T-cell (primary cell): ENCODE results near the gene LMAN1. TPM values are rescaled to one million over a fixed set of nuclear protein-coding genes. Genes with fewer than 3 reads are reported as not detected.

Experiments used
- ATAC-seq, 4 experiments: fragments of 200-7000 bp in 3 of 4; fragments of 150-1000 bp in 1 of 4; cut with Tn5 transposase; replicated peaks in 1 of 4; 1 replicate in 3 of 4; 2 replicates in 1 of 4; pipeline ENCODE4 v1.10.0; 2021; ENCODE audit warnings: moderate library complexity in 3 of 4, mild to moderate bottlenecking in 2 of 4, moderate number of reproducible peaks in 1 of 4
- CTCF ChIA-PET, 2 donors: fragments of 300-600 bp; sonication (Branson Sonifier 250); formaldehyde crosslinking; loops; one replicate each; lab custom pipeline; 2022; ENCODE audit warnings: antibody characterized with exemption in 2 of 2; lab: Charles Lee
- POLR2A ChIA-PET, 2 donors: fragments of 300-600 bp; sonication (Branson Sonifier 250); formaldehyde crosslinking; loops; one replicate each; lab custom pipeline; 2022; ENCODE audit warnings: antibody characterized with exemption in 2 of 2; lab: Charles Lee
- DNase-seq, 35 experiments: peaks; one replicate each; pipeline versions ENCODE4 v3.0.0 to v3.0.0-alpha.2; 2013 to 2023
- H3K27ac ChIP-seq: one replicate; pipeline ENCODE4 v1.5.1; 2013; ENCODE audit warnings: low read length
- H3K27me3 ChIP-seq, 2 experiments: replicated peaks in 1 of 2; 1 replicate in 1 of 2; 2 replicates in 1 of 2; pipeline versions ENCODE4 v1.6.1 to v1.7.0; 2013; ENCODE audit warnings: low read length in 1 of 2, mixed read lengths in 1 of 2; ENCODE audit not compliant: control insufficient read depth in 2 of 2, insufficient read depth in 2 of 2; ENCODE audit errors: extremely low read depth in 1 of 2
- H3K36me3 ChIP-seq, 2 donors: 1 replicate in 1 of 2; 2 replicates in 1 of 2; pipeline versions ENCODE4 v1.6.1 to v1.7.0; 2013; ENCODE audit warnings: low read length in 1 of 2; ENCODE audit not compliant: control insufficient read depth in 2 of 2, insufficient read depth in 1 of 2; ENCODE audit errors: extremely low read depth in 1 of 2
- H3K4me1 ChIP-seq, 2 experiments: 1 replicate in 1 of 2; 2 replicates in 1 of 2; pipeline versions ENCODE4 v1.6.1 to v1.7.0; 2013; ENCODE audit warnings: low read length in 2 of 2, mixed read lengths in 1 of 2; ENCODE audit not compliant: insufficient read depth in 2 of 2, control insufficient read depth in 1 of 2; ENCODE audit errors: extremely low read depth in 1 of 2
- H3K4me3 ChIP-seq, 2 donors: 1 replicate in 1 of 2; 2 replicates in 1 of 2; pipeline versions ENCODE4 v1.5.1 to v1.7.0; 2013; ENCODE audit warnings: mild to moderate bottlenecking in 2 of 2, low read length in 1 of 2, moderate library complexity in 1 of 2; ENCODE audit not compliant: control insufficient read depth in 1 of 2; ENCODE audit errors: extremely low read depth in 1 of 2
- H3K9me3 ChIP-seq: 2 replicates; pipeline ENCODE4 v1.7.0; 2013
- H3K27ac Mint-ChIP-seq, 2 donors: one replicate each; pipeline ENCODE4 v1.8.0; 2020 to 2021; ENCODE audit warnings: mild to moderate bottlenecking in 2 of 2, mixed read lengths in 2 of 2
- H3K27me3 Mint-ChIP-seq, 2 donors: one replicate each; pipeline ENCODE4 v1.8.0; 2021 to 2022; ENCODE audit warnings: mixed read lengths in 2 of 2
- H3K36me3 Mint-ChIP-seq: one replicate; pipeline ENCODE4 v1.8.0; 2021; ENCODE audit warnings: mixed read lengths
- H3K4me1 Mint-ChIP-seq, 3 donors: one replicate each; pipeline ENCODE4 v1.8.0; 2020 to 2022; ENCODE audit warnings: mixed read lengths in 3 of 3, mild to moderate bottlenecking in 1 of 3
- H3K4me3 Mint-ChIP-seq, 3 donors: one replicate each; pipeline ENCODE4 v1.8.0; 2020 to 2022; ENCODE audit warnings: mild to moderate bottlenecking in 3 of 3, mixed read lengths in 3 of 3, moderate library complexity in 3 of 3
- H3K9me3 Mint-ChIP-seq, 3 donors: one replicate each; pipeline ENCODE4 v1.8.0; 2020 to 2022; ENCODE audit warnings: mixed read lengths in 3 of 3
- WGBS: methylation state at CpG from one replicate; pipeline ENCODE4 v1.1.5; 2013; ENCODE audit warnings: missing lambda C conversion rate; ENCODE audit not compliant: insufficient coverage; 5-methylcytosine and 5-hydroxymethylcytosine counted together
- total RNA-seq, 35 experiments: library from RNA in 6 of 35; stranded (reverse) in 6 of 35; fragments of 120-200 nt in 1 of 35; gene quantifications; one replicate each; pipeline versions ENCODE4 v1.2.1 to v1.2.4 and lab custom pipeline; 2013 to 2026

LMAN1 gene
- total RNA-seq, 5 donors from 2014 or later (not counting 1 experiment from before 2014, with no cell fraction given) = 34.4 to 52.5 (median 48.3) TPM

DNA sequence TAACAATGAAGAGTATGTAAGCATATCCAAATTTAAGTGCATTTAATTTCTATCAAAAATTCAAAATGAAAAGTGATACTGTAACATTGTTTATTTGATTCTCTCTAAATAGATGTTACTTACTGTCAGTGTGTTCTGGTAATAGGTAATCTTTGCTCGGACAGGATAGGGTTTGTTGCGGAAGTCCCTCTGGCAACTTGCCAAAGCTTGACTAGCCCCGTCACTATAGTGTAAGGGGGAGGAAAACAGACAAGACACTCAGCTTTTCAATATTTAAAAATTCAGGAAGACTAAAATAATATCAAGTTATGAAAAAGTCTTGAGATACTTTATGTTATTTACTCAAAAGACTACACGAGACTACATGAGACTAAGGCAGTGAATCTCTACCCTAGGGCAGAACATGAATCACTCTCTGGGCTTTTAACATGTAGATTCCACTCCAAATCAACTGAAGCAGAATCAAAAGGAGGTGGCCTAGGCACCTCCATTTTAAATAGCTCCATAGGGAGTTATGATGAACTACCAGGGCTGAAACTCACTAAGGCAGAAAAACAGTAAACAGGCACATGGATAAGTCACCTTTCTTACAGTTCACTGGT lies 5.9 kb downstream of the LMAN1 start:
- no peaks in the 10 kb centered on the region for H3K9me3 ChIP-seq
- H3K27ac ChIP-seq = no peak overlapping the region
- H3K4me3 ChIP-seq = no peak overlapping the region
- no peak overlapping the region for H3K27ac Mint-ChIP-seq
- H3K36me3 ChIP-seq = peaks cover 5 to 51% of the 10 kb centered on the region in 2 donors
- peaks cover 30 to 40% (median 34%) of the 10 kb centered on the region in 3 donors for H3K4me1 Mint-ChIP-seq
- no peaks in the 10 kb centered on the region for H3K27me3 Mint-ChIP-seq
- peaks cover 3 to 9% of the 10 kb centered on the region in 2 experiments for H3K4me1 ChIP-seq
- DNase-seq (no peak), ATAC-seq (no peak)
- peaks cover 54% of the 10 kb centered on the region for H3K36me3 Mint-ChIP-seq
- no peak overlapping the region for H3K4me3 Mint-ChIP-seq
- WGBS = no CpG with 5 or more reads among the region's 4 CpGs
- ChIA-PET POLR2A (no interaction called here), CTCF (interaction anchor here in 1 of 2 donors (1.1 kb wide), 1 partner anchor 19 kb away, joined by 3 read pairs; no protein-coding TSS in a partner anchor)
- no peaks in the 10 kb centered on the region for H3K9me3 Mint-ChIP-seq
- no peaks in the 10 kb centered on the region for H3K27me3 ChIP-seq

DNA sequence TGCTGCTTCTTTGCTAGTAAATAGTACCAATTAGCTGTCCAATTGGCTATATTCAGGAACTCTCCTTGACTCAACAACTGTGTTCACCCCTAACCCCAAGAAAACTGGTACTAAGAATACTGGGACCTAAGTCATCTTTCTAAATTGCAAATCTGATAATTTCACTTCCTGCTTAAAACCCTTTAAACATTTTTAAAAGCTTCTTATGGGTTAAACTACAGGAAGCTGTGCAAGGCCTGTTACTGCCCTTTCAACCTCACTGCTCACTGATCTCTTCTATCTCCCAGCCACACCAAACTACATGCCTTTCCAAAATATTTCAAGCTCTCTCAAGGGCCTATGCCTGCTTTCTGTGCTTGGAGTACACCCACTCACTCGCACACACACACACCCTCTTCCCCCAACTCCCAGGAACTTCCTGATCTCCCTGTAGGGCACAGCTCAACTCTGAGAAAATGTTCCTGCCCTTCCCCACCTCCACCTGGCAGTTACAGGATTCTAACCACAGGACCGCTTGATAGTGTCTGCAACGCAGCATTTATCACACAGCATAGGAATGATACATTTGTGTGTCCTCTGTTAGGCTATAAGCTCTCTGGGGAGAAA lies 6.7 kb downstream of the LMAN1 start:
- no peaks in the 10 kb centered on the region for H3K9me3 Mint-ChIP-seq
- H3K4me1 ChIP-seq = peaks cover 3 to 4% of the 10 kb centered on the region in 2 experiments
- H3K4me3 Mint-ChIP-seq = no peak overlapping the region
- POLR2A ChIA-PET = no interaction called here
- H3K27me3 ChIP-seq = no peaks in the 10 kb centered on the region
- 67% methylated on average over 1 of the region's 3 CpGs for WGBS
- H3K27ac ChIP-seq = no peak overlapping the region
- DNase-seq = no peak
- H3K9me3 ChIP-seq = no peaks in the 10 kb centered on the region
- no peaks in the 10 kb centered on the region for H3K27me3 Mint-ChIP-seq
- peak overlapping the region in 1 of 2 donors; percentile 33 for H3K27ac Mint-ChIP-seq
- peaks cover 60% of the 10 kb centered on the region for H3K36me3 Mint-ChIP-seq
- CTCF ChIA-PET = interaction anchor here in 1 of 2 donors (1.1 kb wide), 1 partner anchor 18 kb away, joined by 3 read pairs; no protein-coding TSS in a partner anchor
- peaks cover 5 to 59% of the 10 kb centered on the region in 2 donors for H3K36me3 ChIP-seq
- peaks cover 23 to 32% (median 27%) of the 10 kb centered on the region in 3 donors for H3K4me1 Mint-ChIP-seq
- ATAC-seq = no peak
- no peak overlapping the region for H3K4me3 ChIP-seq

DNA sequence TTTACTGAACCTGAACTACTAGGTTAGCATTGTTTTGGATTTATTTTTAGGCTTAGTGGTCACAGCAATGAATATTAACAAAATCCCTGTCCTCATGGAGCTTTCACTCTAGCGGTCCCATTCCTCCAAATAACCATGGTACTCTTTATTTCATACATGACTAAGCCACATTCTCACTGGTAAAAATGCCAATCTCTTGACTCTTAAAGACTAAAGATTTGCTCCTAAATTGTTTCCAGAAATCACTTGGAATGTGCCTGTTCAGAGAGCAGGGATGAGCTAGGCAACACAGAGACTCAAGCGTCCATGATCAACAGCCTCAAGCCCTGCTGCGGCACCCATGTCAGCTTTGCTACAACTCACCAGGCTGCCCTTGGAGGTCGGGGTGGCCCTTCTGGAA lies 13.5 kb downstream of the LMAN1 start:
- Mint-ChIP-seq H3K27ac (no peak overlapping the region), H3K36me3 (peaks cover 81% of the 10 kb centered on the region), H3K9me3 (peaks cover 15 to 27% (median 23%) of the 10 kb centered on the region in 3 donors), H3K4me1 (peaks cover 27 to 41% (median 39%) of the 10 kb centered on the region in 3 donors), H3K4me3 (no peak overlapping the region), H3K27me3 (no peaks in the 10 kb centered on the region)
- peaks cover 0 to 47% of the 10 kb centered on the region in 2 donors for H3K36me3 ChIP-seq
- peaks cover 7% of the 10 kb centered on the region for H3K9me3 ChIP-seq
- H3K4me1 ChIP-seq = no peaks in the 10 kb centered on the region
- no peak for ATAC-seq
- H3K27me3 ChIP-seq = no peaks in the 10 kb centered on the region
- ChIA-PET POLR2A (interaction anchor here in 1 of 2 donors (1.0 kb wide), 1 partner anchor 16 kb away, joined by 4 read pairs; no protein-coding TSS in a partner anchor), CTCF (no interaction called here)
- no peak overlapping the region for H3K27ac ChIP-seq
- 100% methylated on average over 3 of the region's 4 CpGs for WGBS
- DNase-seq = no peak
- no peak overlapping the region for H3K4me3 ChIP-seq

DNA sequence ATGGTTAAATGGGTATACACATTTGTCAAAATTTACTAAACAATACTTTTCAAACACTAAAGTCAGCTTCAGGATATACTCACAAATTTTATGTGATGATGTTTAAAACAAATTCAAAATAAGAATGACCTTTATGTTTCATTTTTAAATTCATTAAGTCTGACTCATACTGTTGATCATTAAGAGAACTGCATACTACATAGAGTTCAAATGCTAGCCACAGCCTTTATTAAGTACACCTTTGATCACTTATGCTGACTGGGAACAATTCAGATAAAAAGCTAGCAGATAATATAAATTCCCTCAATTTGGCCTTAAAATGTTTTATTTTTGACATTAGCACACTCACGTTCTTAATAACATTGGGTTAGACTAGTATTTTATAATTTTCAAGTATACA lies 14.1 kb downstream of the LMAN1 start:
- H3K9me3 Mint-ChIP-seq = peaks cover 15 to 33% (median 24%) of the 10 kb centered on the region in 3 donors
- H3K27me3 Mint-ChIP-seq = no peaks in the 10 kb centered on the region
- Histone ChIP-seq H3K27me3 (no peaks in the 10 kb centered on the region), H3K4me3 (no peak overlapping the region), H3K36me3 (peaks cover 2 to 48% of the 10 kb centered on the region in 2 donors), H3K4me1 (no peaks in the 10 kb centered on the region), H3K9me3 (peaks cover 7% of the 10 kb centered on the region), H3K27ac (no peak overlapping the region)
- ATAC-seq = no peak
- no peak overlapping the region for H3K4me3 Mint-ChIP-seq
- peaks cover 86% of the 10 kb centered on the region for H3K36me3 Mint-ChIP-seq
- WGBS = no CpG with 5 or more reads among the region's 1 CpG
- POLR2A ChIA-PET = interaction anchor here in 1 of 2 donors (1.0 kb wide), 1 partner anchor 16 kb away, joined by 4 read pairs; no protein-coding TSS in a partner anchor
- DNase-seq = no peak
- no peak overlapping the region for H3K27ac Mint-ChIP-seq
- peaks cover 27 to 41% (median 39%) of the 10 kb centered on the region in 3 donors for H3K4me1 Mint-ChIP-seq
- CTCF ChIA-PET = no interaction called here

DNA sequence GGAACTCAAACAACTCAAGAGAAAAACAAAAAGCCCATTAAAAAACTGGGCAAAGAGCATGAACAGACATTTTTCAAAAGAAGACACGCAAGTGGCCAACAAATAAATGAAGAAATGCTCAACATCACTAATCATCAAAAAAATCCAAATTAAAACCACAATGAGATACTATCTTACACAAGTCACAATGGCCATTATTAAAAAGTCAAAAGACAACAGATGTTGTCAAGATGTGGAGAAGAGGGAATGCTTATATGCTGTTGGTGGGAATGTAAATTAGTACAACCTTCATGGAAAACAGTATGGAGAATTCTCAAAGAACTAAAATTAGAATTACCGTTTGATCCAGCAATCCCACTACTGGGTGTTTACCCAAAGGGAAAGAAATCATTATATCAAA lies 15.1 kb downstream of the LMAN1 start:
- Mint-ChIP-seq H3K27me3 (no peaks in the 10 kb centered on the region), H3K4me3 (no peak overlapping the region), H3K9me3 (peaks cover 15 to 33% (median 24%) of the 10 kb centered on the region in 3 donors), H3K27ac (no peak overlapping the region), H3K4me1 (peaks cover 27 to 41% (median 39%) of the 10 kb centered on the region in 3 donors), H3K36me3 (peaks cover 84% of the 10 kb centered on the region)
- Histone ChIP-seq H3K4me3 (no peak overlapping the region), H3K27me3 (no peaks in the 10 kb centered on the region), H3K27ac (no peak overlapping the region), H3K36me3 (peaks cover 11 to 51% of the 10 kb centered on the region in 2 donors), H3K9me3 (peaks cover 7% of the 10 kb centered on the region), H3K4me1 (no peaks in the 10 kb centered on the region)
- WGBS = 100% methylated on average over 1 of the region's 2 CpGs
- ChIA-PET POLR2A (interaction anchor here (0.6 to 1.2 kb wide), 2 partner anchors 12 to 40 kb away, joined by 3 to 5 read pairs; no protein-coding TSS in a partner anchor), CTCF (no interaction called here)
- ATAC-seq (no peak), DNase-seq (no peak)

DNA sequence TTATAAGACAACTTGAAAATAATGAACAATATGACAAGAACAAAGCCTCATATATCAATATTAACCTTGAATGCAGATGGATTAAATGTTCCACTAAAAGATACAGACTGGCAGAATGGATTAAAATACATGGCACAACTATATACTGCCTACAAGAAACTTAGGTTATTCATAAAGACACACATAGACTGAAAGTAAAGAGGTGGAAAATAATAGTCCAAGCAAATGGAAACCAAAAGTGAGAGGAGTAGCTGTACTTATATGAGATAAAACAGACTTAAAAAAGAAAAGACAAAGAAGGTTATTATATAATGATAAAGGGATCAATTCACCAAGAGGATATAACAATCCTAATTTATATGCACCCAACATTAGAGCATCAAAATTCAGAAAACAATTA lies 18.2 kb downstream of the LMAN1 start:
- Mint-ChIP-seq H3K4me3 (no peak overlapping the region), H3K9me3 (peaks cover 15 to 33% (median 24%) of the 10 kb centered on the region in 3 donors), H3K4me1 (peaks cover 27 to 41% (median 39%) of the 10 kb centered on the region in 3 donors), H3K36me3 (peaks cover 93% of the 10 kb centered on the region), H3K27ac (no peak overlapping the region), H3K27me3 (no peaks in the 10 kb centered on the region)
- POLR2A ChIA-PET = interaction anchor here in 1 of 2 donors (0.6 kb wide), 1 partner anchor 23 kb away, joined by 4 read pairs; no protein-coding TSS in a partner anchor
- H3K4me3 ChIP-seq = no peak overlapping the region
- no peaks in the 10 kb centered on the region for H3K4me1 ChIP-seq
- H3K9me3 ChIP-seq = peaks cover 7% of the 10 kb centered on the region
- peaks cover 11 to 58% of the 10 kb centered on the region in 2 donors for H3K36me3 ChIP-seq
- no peak for ATAC-seq
- CTCF ChIA-PET = no interaction called here
- DNase-seq = no peak
- no peaks in the 10 kb centered on the region for H3K27me3 ChIP-seq
- no peak overlapping the region for H3K27ac ChIP-seq
